NB4 (cell line): ENCODE measurements around the gene SLC12A7.

ENCODE experiments used
- DNase-seq: peaks from one replicate; pipeline ENCODE4 v3.0.0; 2010; ENCODE audit warnings: low read depth
- H3K4me3 ChIP-seq: one replicate; pipeline ENCODE4 v1.5.1; 2011; ENCODE audit warnings: mild to moderate bottlenecking, low read depth, low read length, moderate library complexity
- MAX ChIP-seq: IDR thresholded peaks from 2 replicates; pipeline ENCODE4 v1.6.1; 2011; ENCODE audit warnings: low read depth, low read length
- MYC ChIP-seq: IDR thresholded peaks from 2 replicates; pipeline ENCODE4 v1.6.1; 2011; ENCODE audit warnings: low read depth, low read length
- POLR2A ChIP-seq: IDR thresholded peaks from 2 replicates; pipeline ENCODE4 v1.6.1; 2011; ENCODE audit warnings: mild to moderate bottlenecking; ENCODE audit not compliant: insufficient read length; ENCODE audit errors: extremely low read depth
- TF ChIP-seq, protein P1 (sequence below): IDR thresholded peaks from one replicate; pipeline ENCODE4 v1.5.1; 2012; ENCODE audit warnings: low read depth, low read length

SLC12A7 gene

GRCh38 chr5:1077491-1078020 is 34.3 kb downstream of the SLC12A7 start:
- DNase-seq, result no peak
- no peak overlapping the region for H3K4me3 ChIP-seq
- TF ChIP-seq POLR2A (no peak), MAX (no peak), MYC (no peak)
- TF ChIP-seq, protein P1, sequence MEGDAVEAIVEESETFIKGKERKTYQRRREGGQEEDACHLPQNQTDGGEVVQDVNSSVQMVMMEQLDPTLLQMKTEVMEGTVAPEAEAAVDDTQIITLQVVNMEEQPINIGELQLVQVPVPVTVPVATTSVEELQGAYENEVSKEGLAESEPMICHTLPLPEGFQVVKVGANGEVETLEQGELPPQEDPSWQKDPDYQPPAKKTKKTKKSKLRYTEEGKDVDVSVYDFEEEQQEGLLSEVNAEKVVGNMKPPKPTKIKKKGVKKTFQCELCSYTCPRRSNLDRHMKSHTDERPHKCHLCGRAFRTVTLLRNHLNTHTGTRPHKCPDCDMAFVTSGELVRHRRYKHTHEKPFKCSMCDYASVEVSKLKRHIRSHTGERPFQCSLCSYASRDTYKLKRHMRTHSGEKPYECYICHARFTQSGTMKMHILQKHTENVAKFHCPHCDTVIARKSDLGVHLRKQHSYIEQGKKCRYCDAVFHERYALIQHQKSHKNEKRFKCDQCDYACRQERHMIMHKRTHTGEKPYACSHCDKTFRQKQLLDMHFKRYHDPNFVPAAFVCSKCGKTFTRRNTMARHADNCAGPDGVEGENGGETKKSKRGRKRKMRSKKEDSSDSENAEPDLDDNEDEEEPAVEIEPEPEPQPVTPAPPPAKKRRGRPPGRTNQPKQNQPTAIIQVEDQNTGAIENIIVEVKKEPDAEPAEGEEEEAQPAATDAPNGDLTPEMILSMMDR, result no peak

DNA sequence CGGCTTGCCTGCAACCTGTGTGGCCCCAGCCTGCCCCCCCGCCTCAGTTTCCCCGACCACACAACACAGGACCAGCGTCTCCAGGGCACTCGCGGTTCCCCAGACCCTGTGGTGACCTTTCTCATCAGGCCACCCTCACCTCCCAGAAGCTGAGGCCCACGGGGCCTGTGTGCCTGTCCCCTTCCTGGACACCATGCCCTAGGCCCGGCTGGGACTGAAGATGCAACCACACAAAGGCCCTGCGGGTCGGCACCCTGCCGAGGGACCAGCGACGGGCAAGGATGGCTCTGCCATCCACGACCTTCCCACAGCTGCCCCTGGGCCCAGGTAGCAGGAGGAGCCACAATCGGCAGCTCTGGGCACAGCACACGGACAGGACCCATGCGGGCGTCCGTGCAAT is 34.8 kb downstream of the SLC12A7 start:
- DNase-seq, result no peak
- TF ChIP-seq MYC (no peak), POLR2A (no peak), MAX (no peak)
- TF ChIP-seq, protein P1, result no peak
- no peak overlapping the region for H3K4me3 ChIP-seq

DNA sequence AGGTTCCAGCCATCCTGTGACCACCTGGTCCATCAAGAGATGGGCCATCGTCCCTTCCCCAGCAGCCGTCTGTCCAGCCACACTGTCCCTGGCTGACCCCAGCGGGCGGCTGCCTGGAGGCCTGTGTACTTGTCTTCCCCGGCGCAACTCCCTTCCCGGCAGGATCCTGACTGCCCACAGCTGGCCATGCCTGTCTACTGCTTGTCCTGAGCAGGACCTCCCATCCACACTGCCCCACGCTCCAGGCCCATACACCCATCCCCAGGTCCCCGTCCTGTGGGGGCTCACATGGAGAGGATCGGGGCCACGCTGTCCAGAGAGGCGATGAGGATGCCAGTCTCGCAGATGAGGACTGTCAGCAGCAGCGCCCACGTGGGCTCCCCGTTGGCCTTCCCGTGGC is 35.5 kb downstream of the SLC12A7 start:
- no peak overlapping the region for H3K4me3 ChIP-seq
- no peak for DNase-seq

DNA sequence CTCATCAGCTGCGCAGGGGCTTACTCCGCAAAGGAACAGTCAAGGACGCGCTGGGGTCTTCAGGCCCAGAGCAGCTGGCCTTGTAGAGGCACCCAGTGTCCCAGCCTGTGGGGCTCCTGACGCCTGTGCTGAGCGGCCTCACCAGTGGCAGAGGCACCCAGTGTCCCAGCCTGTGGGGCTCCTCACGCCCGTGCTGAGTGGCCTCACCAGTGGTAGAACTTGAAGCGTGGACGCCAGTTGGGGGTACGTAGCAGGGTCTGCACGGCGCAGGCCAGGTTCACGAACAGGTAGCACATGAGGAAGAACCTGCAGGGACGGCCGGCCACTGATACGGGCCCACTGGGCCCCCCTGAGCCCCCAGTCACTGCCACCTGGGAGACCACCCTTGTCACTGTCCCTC is 35.9 kb downstream of the SLC12A7 start:
- no peak for DNase-seq
- no peak for TF ChIP-seq POLR2A
- TF ChIP-seq MYC, result no peak
- TF ChIP-seq, protein P1, result no peak
- no peak for TF ChIP-seq MAX
- no peak overlapping the region for H3K4me3 ChIP-seq

More for the DNA sequence above, 35.5 kb downstream of the SLC12A7 start:
- TF ChIP-seq MAX (no peak), MYC (no peak), POLR2A (no peak)
- TF ChIP-seq, protein P1, result no peak

DNA sequence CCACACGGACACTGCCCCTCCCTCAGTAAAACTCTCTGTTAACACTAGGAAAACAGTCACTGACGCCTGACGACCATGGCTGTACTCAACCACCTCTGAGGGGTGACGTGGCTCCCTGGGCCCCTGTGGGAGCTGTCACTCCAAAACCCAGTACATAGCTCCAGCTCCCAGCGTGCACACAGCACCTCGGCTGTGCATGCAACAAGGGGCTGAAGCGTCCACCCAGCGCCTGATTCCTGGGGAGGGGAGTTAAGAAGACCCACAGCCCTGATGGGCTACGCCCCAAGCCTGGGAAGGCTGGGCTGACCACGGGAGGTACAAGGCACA is 36.3 kb downstream of the SLC12A7 start:
- DNase-seq, result no peak
- no peak overlapping the region for H3K4me3 ChIP-seq
- TF ChIP-seq POLR2A (no peak), MAX (no peak), MYC (no peak)
- TF ChIP-seq, protein P1, result no peak
